Measurements from ENCODE around the gene DMC1.

DMC1 gene

GRCh38 chr22:38501797-38502672 lies 67.9 kb downstream of the DMC1 start:
- DNase-seq: no peak
- TF ChIP-seq POLR2A (IDR thresholded peaks at IDR 0.05; ENCODE audit: low read length) (no peak), GATA1 (IDR thresholded peaks at IDR 0.05; ENCODE audit: low read depth, low read length) (no peak)

- TF ChIP-seq GATA1 (IDR thresholded peaks at IDR 0.05; ENCODE audit: low read depth, low read length): no peak
- no peak for TF ChIP-seq POLR2A (IDR thresholded peaks at IDR 0.05; ENCODE audit: low read length)
- no peak for DNase-seq
These were observed 72.1 kb downstream of the DMC1 start for GRCh38 chr22:38497869-38498268.

- TF ChIP-seq POLR2A (IDR thresholded peaks at IDR 0.05; ENCODE audit: low read length) (no peak), GATA1 (IDR thresholded peaks at IDR 0.05; ENCODE audit: low read depth, low read length) (no peak)
- no peak for DNase-seq
These were observed 75.0 kb downstream of the DMC1 start for GRCh38 chr22:38494939-38495338.

- TF ChIP-seq GATA1 (IDR thresholded peaks at IDR 0.05; ENCODE audit: low read depth, low read length): no peak
- no peak for TF ChIP-seq POLR2A (IDR thresholded peaks at IDR 0.05; ENCODE audit: low read length)
These were observed 75.5 kb downstream of the DMC1 start for GRCh38 chr22:38494498-38494897.

GRCh38 chr22:38491707-38492348 lies 78.2 kb downstream of the DMC1 start:
- no peak for DNase-seq
- no peak for TF ChIP-seq POLR2A (IDR thresholded peaks at IDR 0.05; ENCODE audit: low read length)
- no peak for TF ChIP-seq GATA1 (IDR thresholded peaks at IDR 0.05; ENCODE audit: low read depth, low read length)

More at GRCh38 chr22:38494498-38494897, 75.5 kb downstream of the DMC1 start:
- DNase-seq: no peak

GRCh38 chr22:38490915-38491314 lies 79.1 kb downstream of the DMC1 start:
- TF ChIP-seq GATA1 (IDR thresholded peaks at IDR 0.05; ENCODE audit: low read depth, low read length) (no peak), POLR2A (IDR thresholded peaks at IDR 0.05; ENCODE audit: low read length) (no peak)
- peak; percentile 47 to 77 for DNase-seq

GRCh38 chr22:38490475-38490874 lies 79.5 kb downstream of the DMC1 start:
- TF ChIP-seq POLR2A (IDR thresholded peaks at IDR 0.05; ENCODE audit: low read length) (no peak), GATA1 (IDR thresholded peaks at IDR 0.05; ENCODE audit: low read depth, low read length) (no peak)
- DNase-seq: peak in 1 of 2 experiments; percentile 40

GRCh38 chr22:38489561-38490145 lies 80.3 kb downstream of the DMC1 start:
- TF ChIP-seq POLR2A (IDR thresholded peaks at IDR 0.05; ENCODE audit: low read length) (no peak), GATA1 (IDR thresholded peaks at IDR 0.05; ENCODE audit: low read depth, low read length) (no peak)
- no peak for DNase-seq

GRCh38 chr22:38489142-38489541 lies 80.8 kb downstream of the DMC1 start:
- DNase-seq: no peak
- TF ChIP-seq POLR2A (IDR thresholded peaks at IDR 0.05; ENCODE audit: low read length): no peak
- TF ChIP-seq GATA1 (IDR thresholded peaks at IDR 0.05; ENCODE audit: low read depth, low read length): no peak

- DNase-seq: no peak
- TF ChIP-seq GATA1 (IDR thresholded peaks at IDR 0.05; ENCODE audit: low read depth, low read length) (no peak), POLR2A (IDR thresholded peaks at IDR 0.05; ENCODE audit: low read length) (no peak)
These were observed 82.0 kb downstream of the DMC1 start for GRCh38 chr22:38487946-38488345.

GRCh38 chr22:38485783-38486182 lies 84.2 kb downstream of the DMC1 start:
- TF ChIP-seq GATA1 (IDR thresholded peaks at IDR 0.05; ENCODE audit: low read depth, low read length): no peak
- no peak for TF ChIP-seq POLR2A (IDR thresholded peaks at IDR 0.05; ENCODE audit: low read length)
- no peak for DNase-seq

- DNase-seq: no peak
- TF ChIP-seq GATA1 (IDR thresholded peaks at IDR 0.05; ENCODE audit: low read depth, low read length) (no peak), POLR2A (IDR thresholded peaks at IDR 0.05; ENCODE audit: low read length) (no peak)
These were observed 85.7 kb downstream of the DMC1 start for GRCh38 chr22:38484244-38484643.

GRCh38 chr22:38482662-38483308 lies 87.2 kb downstream of the DMC1 start:
- no peak for DNase-seq
- peak; percentile 2 for TF ChIP-seq POLR2A (IDR thresholded peaks at IDR 0.05; ENCODE audit: low read length)
- TF ChIP-seq GATA1 (IDR thresholded peaks at IDR 0.05; ENCODE audit: low read depth, low read length): no peak

- TF ChIP-seq GATA1 (IDR thresholded peaks at IDR 0.05; ENCODE audit: low read depth, low read length) (no peak), POLR2A (IDR thresholded peaks at IDR 0.05; ENCODE audit: low read length) (peak; percentile 19)
- no peak for DNase-seq
These were observed 88.1 kb downstream of the DMC1 start for GRCh38 chr22:38481871-38482332.

Data from erythroblast (primary cell).